ENCODE measurements around the gene SDHA.
"Not testable (repeated sequence)": the region's sequence is repeated elsewhere in the genome, so short reads cannot be mapped to it uniquely, and the experiment has no call there.

GRCh38 chr5:215256-215655 lies 2.9 kb upstream of the SDHA start:
- not testable (repeated sequence) for TF ChIP-seq CTCF (IDR thresholded peaks at IDR 0.05; ENCODE audit: insufficient read depth, low read length, poor library complexity, severe bottlenecking); EZH2phosphoT487 (conservative IDR thresholded peaks at IDR 0.05; ENCODE audit: low read length)

All from SU-DHL-6 (cell line).